GM12865 (cell line): ENCODE data around the gene PLPP3.

Experiments
- DNase-seq: peaks from one replicate; pipeline ENCODE4 v3.0.0; 2010; ENCODE audit warnings: low read depth
- H3K4me3 ChIP-seq: 2 replicates; pipeline ENCODE4 v1.5.1; 2011; ENCODE audit warnings: mild to moderate bottlenecking, low read depth, low read length, control low read depth
- TF ChIP-seq, protein P1 (sequence below): IDR thresholded peaks from 2 replicates; pipeline ENCODE4 v1.5.1; 2011; ENCODE audit warnings: low read length, control low read depth, low read depth, inconsistent platforms; ENCODE audit not compliant: insufficient read depth; ENCODE audit errors: missing control alignments

The PLPP3 gene

DNA sequence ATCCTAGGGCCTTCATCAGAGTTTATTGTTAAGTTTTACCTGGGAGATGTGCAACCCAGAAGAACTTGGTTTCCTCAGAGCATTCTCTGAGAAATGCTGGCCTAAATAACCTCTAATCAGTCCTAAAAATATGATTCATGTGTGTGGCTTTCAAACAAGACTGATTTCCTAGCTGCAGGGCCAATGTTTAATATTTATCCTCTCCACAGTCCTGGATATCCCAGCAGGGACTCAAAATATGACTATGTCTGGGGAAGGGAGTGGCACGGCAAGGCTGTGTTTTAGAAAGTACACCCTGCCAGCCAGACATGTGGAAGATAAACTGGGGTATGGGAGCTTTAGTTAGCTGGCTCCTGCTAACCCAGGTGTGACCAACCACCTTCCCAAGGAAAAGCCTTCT lies 26.3 kb downstream of the PLPP3 start:
- H3K4me3 ChIP-seq, result no peak overlapping the region
- no peak for DNase-seq
- TF ChIP-seq, protein P1, sequence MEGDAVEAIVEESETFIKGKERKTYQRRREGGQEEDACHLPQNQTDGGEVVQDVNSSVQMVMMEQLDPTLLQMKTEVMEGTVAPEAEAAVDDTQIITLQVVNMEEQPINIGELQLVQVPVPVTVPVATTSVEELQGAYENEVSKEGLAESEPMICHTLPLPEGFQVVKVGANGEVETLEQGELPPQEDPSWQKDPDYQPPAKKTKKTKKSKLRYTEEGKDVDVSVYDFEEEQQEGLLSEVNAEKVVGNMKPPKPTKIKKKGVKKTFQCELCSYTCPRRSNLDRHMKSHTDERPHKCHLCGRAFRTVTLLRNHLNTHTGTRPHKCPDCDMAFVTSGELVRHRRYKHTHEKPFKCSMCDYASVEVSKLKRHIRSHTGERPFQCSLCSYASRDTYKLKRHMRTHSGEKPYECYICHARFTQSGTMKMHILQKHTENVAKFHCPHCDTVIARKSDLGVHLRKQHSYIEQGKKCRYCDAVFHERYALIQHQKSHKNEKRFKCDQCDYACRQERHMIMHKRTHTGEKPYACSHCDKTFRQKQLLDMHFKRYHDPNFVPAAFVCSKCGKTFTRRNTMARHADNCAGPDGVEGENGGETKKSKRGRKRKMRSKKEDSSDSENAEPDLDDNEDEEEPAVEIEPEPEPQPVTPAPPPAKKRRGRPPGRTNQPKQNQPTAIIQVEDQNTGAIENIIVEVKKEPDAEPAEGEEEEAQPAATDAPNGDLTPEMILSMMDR, result no peak

DNA sequence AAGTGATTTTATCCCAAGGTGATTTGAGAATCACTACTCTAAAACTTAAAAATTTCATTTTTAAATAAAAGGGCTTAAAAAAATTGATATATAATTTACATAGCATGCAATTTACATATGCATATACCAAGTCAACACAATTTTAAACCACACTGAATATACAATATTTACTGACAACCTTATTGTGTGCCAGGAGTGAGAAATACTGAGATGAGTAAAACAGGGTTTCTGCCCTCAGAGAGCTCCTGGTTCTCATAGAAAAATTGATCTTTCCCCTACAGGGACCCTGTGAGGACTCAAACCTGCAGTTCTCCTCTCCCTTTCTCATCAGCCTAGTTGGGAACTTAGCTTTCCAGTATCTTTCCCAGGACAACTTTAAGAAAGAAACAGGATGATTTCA lies 27.0 kb downstream of the PLPP3 start:
- TF ChIP-seq, protein P1, result no peak
- DNase-seq, result no peak
- H3K4me3 ChIP-seq, result no peak overlapping the region

DNA sequence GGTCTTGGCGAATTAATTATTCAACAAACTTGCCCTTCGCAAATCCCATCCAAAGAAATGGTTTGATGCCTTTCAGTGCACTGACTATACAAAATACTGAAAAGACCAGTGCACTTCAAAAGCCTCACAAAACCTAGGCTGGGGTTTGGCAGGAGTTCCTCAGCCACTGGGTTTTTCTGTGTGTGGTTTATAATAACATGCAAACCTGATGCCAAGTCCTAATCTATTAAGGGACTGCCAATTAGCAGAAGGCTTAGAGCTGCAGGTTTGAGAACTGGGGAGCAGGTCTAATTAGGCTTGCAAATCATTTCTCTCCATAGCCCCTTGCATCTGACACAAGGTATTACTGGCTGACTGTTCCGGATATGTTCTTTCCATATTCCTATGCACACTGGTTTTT lies 27.7 kb downstream of the PLPP3 start:
- TF ChIP-seq, protein P1, result no peak
- H3K4me3 ChIP-seq, result no peak overlapping the region
- DNase-seq, result no peak

DNA sequence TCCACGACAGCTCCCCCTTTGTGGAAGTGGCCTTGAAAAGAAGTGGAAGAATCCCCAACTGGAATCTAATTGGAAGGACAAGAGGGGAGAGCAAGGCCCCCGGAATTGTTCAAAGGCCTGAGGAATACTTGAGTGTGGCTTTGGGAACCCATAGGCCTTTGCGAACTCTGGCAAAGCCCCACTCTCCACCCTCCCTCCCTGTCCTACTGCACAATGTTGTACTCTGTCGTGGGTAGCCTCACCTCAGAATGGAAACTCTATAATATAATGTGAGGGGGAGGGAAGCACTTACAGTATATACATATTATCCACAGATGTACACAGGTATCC lies 28.5 kb downstream of the PLPP3 start:
- DNase-seq, result no peak
- no peak overlapping the region for H3K4me3 ChIP-seq

DNA sequence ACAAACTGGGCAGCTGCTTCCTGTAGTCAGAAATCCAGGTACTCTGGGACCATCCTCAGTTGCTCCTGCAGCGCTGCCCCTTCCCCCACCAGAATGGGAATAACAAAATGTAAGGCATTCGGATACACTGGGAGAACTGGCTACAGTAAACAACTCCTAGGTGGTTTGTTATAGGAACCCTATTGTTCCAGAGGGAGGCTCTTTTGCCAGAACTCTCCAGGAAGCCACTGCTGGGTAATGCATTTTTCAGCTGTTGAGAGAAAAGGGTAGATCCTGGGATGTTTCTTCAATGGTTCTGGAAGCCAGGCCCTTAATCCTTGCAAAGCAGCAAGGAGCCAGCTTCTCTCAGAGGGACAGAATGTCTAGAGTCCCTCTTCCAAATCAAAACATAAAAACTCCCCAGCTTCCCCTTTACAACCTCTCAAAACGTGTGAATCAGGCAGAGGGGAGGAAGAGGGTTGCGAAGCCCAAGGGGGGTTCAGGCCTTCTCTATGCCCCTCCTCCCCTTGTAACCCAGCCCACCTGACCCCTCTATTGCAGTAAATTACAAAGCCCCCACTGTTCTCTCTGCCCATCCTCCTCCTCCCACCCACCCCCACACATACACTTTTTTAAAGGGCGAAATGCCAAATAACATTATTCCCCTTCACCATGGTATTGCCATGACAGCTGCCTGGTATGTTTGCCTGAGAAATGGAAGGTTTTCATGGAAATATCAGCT lies 29.1 kb downstream of the PLPP3 start:
- no peak overlapping the region for H3K4me3 ChIP-seq
- no peak for DNase-seq
- TF ChIP-seq, protein P1, result no peak

More for the DNA sequence above, 28.5 kb downstream of the PLPP3 start:
- TF ChIP-seq, protein P1, result no peak

DNA sequence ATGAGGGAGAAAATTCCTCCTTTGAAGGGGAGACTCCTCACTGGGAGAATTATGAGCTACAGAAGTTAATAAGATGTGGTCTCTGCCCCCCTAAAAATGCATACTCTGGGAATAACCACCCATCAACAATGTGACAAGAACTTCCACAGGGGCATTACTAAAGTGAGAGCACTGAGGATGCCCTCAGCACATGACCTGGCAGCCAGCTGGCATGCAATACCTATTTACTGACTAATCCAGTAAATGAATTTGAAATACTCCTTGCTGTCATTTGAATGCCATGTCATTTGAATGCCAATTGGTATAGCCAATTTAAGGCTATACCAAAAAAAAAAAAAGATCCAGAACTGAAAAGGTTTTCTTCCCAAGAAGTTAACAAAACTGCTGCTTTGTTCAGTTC lies 30.8 kb downstream of the PLPP3 start:
- no peak for DNase-seq
- TF ChIP-seq, protein P1, result no peak
- no peak overlapping the region for H3K4me3 ChIP-seq

DNA sequence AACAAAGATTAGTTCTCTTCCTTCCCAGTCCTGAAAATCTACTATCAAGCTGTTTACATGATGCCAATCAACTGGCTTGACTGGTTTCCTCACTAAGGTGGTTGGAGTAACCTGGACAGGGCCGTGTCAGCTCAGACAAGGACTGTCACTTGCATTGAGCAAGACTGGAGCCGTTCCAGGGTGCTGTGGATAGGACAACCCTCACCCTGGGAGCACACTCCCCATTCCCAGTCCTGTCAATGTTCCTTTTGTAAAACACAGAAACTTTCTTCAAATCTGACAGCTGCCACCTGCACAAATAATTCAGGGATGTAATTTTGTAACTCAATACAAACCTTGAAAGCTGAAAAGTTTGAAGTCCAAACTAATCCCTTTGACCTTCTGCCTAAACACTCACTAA lies 31.4 kb downstream of the PLPP3 start:
- DNase-seq, result no peak
- TF ChIP-seq, protein P1, result no peak
- no peak overlapping the region for H3K4me3 ChIP-seq
